HepG2 (cell line): ENCODE measurements around the gene SPATA7. TPM values are rescaled to one million over a fixed set of nuclear protein-coding genes. Genes with fewer than 3 reads are reported as not detected.

Source experiments
- ATAC-seq: fragments of 200-7000 bp; cut with Tn5 transposase; 3 replicates; pipeline ENCODE4 v1.9.1; 2020; ENCODE audit warnings: mild to moderate bottlenecking, moderate library complexity
- BruUV-seq: library from RNA; stranded (reverse); fragments of 400-500 nt; replicated peaks from 2 replicates; lab custom pipeline; 2021; lab: Mats Ljungman, UMichigan
- CTCF ChIA-PET: fragments of 300-600 bp; formaldehyde crosslinking; extraction: SDS; loops from one replicate; lab custom pipeline; 2021; ENCODE audit warnings: low total read pairs, inconsistent platforms, low intra/inter-chr PET ratio; lab: Yijun Ruan, JAX
- POLR2A ChIA-PET: fragments of 350-600 bp; sonication (Branson Sonifier 250); formaldehyde crosslinking; loops from one replicate; lab custom pipeline; 2020; ENCODE audit warnings: antibody characterized with exemption, inconsistent platforms; lab: Yijun Ruan, JAX
- DNase-seq: peaks from one replicate; pipeline ENCODE4 v3.0.0-alpha.2; 2015; ENCODE audit warnings: low spot score
- FAIRE-seq: peaks from 3 replicates; lab custom pipeline; 2011; peaks lifted over from hg19 to GRCh38; lab: Jason Lieb, UNC
- H2AFZ ChIP-seq: one replicate; pipeline ENCODE4 v1.6.1; 2011; ENCODE audit warnings: low read length, inconsistent platforms
- H3K27ac ChIP-seq: fragments of 300-600 bp; 3 replicates; pipeline ENCODE4 v1.8.0; 2011; ENCODE audit warnings: mixed run types, mild to moderate bottlenecking, mixed read lengths, low read length, inconsistent platforms; ENCODE audit not compliant: insufficient read depth; ENCODE audit errors: extremely low read length
- H3K27me3 ChIP-seq, 2 experiments: fragments of 200-600 bp in 1 of 2; 2 replicates in 1 of 2; 3 replicates in 1 of 2; pipeline versions ENCODE4 v1.6.0 to v1.8.0; 2011; ENCODE audit warnings: low read length in 2 of 2, mild to moderate bottlenecking in 2 of 2, moderate library complexity in 2 of 2, inconsistent platforms in 1 of 2; ENCODE audit not compliant: insufficient read depth in 2 of 2, control insufficient read depth in 1 of 2
- H3K36me3 ChIP-seq, 2 experiments: fragments of 200-600 bp in 1 of 2; replicated peaks in 1 of 2; 2 replicates in 1 of 2; 3 replicates in 1 of 2; pipeline versions ENCODE4 v1.5.1 to v1.8.0; 2011; ENCODE audit warnings: low read length in 2 of 2, inconsistent platforms in 1 of 2; ENCODE audit not compliant: insufficient read depth in 2 of 2, control insufficient read depth in 1 of 2
- H3K4me1 ChIP-seq: 2 replicates; pipeline ENCODE4 v1.5.1; 2012; ENCODE audit warnings: low read length, inconsistent platforms; ENCODE audit not compliant: insufficient read depth
- H3K4me2 ChIP-seq: 2 replicates; pipeline ENCODE4 v1.6.0; 2011; ENCODE audit warnings: low read depth, low read length, inconsistent platforms
- H3K4me3 ChIP-seq, 3 experiments: fragments of 200-600 bp in 1 of 3; sonication (generic), shearing (Covaris generic) in 1 of 3; replicated peaks in 1 of 3; 2 replicates each; pipeline ENCODE4 v1.5.1; 2011 to 2016; ENCODE audit warnings: low read length in 3 of 3, inconsistent platforms in 2 of 3, low read depth in 2 of 3, mild to moderate bottlenecking in 2 of 3, control low read depth in 1 of 3, mixed read lengths in 1 of 3; ENCODE audit not compliant: insufficient read depth in 1 of 3
- H3K79me2 ChIP-seq: one replicate; pipeline ENCODE4 v1.6.1; 2011; ENCODE audit warnings: low read length, inconsistent platforms; ENCODE audit not compliant: insufficient read depth
- H3K9ac ChIP-seq: 2 replicates; pipeline ENCODE4 v1.6.0; 2011; ENCODE audit warnings: mild to moderate bottlenecking, low read depth, low read length, inconsistent platforms; ENCODE audit not compliant: insufficient read depth
- H3K9me3 ChIP-seq: 2 replicates; pipeline ENCODE4 v1.5.1; 2012; ENCODE audit warnings: mild to moderate bottlenecking, low read length
- H4K20me1 ChIP-seq: 2 replicates; pipeline ENCODE4 v1.6.0; 2011; ENCODE audit warnings: inconsistent platforms, mild to moderate bottlenecking, low read length, moderate library complexity; ENCODE audit not compliant: insufficient read depth
- ATRX ChIP-seq: sonication (generic); formaldehyde crosslinking; IDR thresholded peaks from 2 replicates; pipeline ENCODE4 v1.4.0; 2020; ENCODE audit warnings: missing genetic modification reagents, borderline replicate concordance
- GRHL1 ChIP-seq: sonication (generic); formaldehyde crosslinking; conservative IDR thresholded peaks from 2 replicates; pipeline ENCODE4 v1.8.0; 2022; ENCODE audit warnings: missing genetic modification reagents
- HOXA9 ChIP-seq: sonication (generic); formaldehyde crosslinking; IDR thresholded peaks from 2 replicates; pipeline ENCODE4 v1.8.1; 2022; ENCODE audit warnings: missing genetic modification reagents, mild to moderate bottlenecking, moderate library complexity, borderline replicate concordance
- IRX3 ChIP-seq: sonication (generic); formaldehyde crosslinking; IDR thresholded peaks from 2 replicates; pipeline ENCODE4 v1.8.1; 2023; ENCODE audit warnings: mild to moderate bottlenecking, low read depth, missing genetic modification reagents, borderline replicate concordance
- STAG1 ChIP-seq: sonication (generic); formaldehyde crosslinking; IDR thresholded peaks from 2 replicates; pipeline ENCODE4 v1.4.0; 2020; ENCODE audit warnings: missing genetic modification reagents
- ZNF20 ChIP-seq: sonication (generic); formaldehyde crosslinking; IDR thresholded peaks from 2 replicates; pipeline ENCODE4 v1.4.0; 2020; ENCODE audit warnings: mild to moderate bottlenecking, moderate library complexity, missing genetic modification reagents
- WGBS: methylation state at CpG from one replicate; pipeline ENCODE4 v1.1.6; 2017; ENCODE audit warnings: low lambda C conversion rate; 5-methylcytosine and 5-hydroxymethylcytosine counted together
- in situ Hi-C: cut with HindIII; loops from 2 replicates; pipeline ENCODE4 v1.10.0; 2017; ENCODE audit warnings: low pct_unique_long_range_greater_than_20kb; ENCODE audit not compliant: extremely low pct_ligation_motif_present
- intact Hi-C: fragments of 100-400 bp; cut with micrococcal nuclease; formaldehyde crosslinking; loops from one replicate; pipeline ENCODE4 v1.10.0; 2022; ENCODE audit not compliant: unreplicated experiment
- polyA plus RNA-seq, 8 experiments: library from polyadenylated mRNA; depleted of rRNA in 3 of 8; stranded (reverse) in 7 of 8; unstranded in 1 of 8; fragments of >200 nt; fragmentation: Illumina TruSeq in 4 of 8; extraction: Trizol in 4 of 8; gene quantifications; 2 replicates each; pipeline versions ENCODE4 v1.2.1 to v1.2.3, GENCODE V29; 2011 to 2016; ENCODE audit warnings: low read depth in 4 of 8, missing spikeins in 1 of 8, mixed read lengths in 1 of 8; ENCODE audit not compliant: insufficient read depth in 1 of 8
- total RNA-seq, 5 experiments: library from RNA; depleted of rRNA; stranded (reverse); fragments of >200 nt; fragmentation: Illumina TruSeq; extraction: Trizol; gene quantifications; 2 replicates each; pipeline ENCODE4 v1.2.3, GENCODE V29; 2016; ENCODE audit warnings: low read depth in 1 of 5

SPATA7 gene
- total and polyA plus RNA-seq, 2 of the 13 experiments (the other 11 are each of a cell fraction or from before 2014, with no cell fraction given), result 3.6 to 5.5 TPM

- TF ChIP-seq GRHL1, result no peak
- no peak for TF ChIP-seq ZNF20 (CRISPR knock-in tag)
- TF ChIP-seq STAG1, result peak; percentile 14; the same call in 1 of the 2 replicates
Measured at GRCh38 chr14:88437658-88438057, 52.2 kb downstream of the SPATA7 start (continued).

- ChIA-PET POLR2A (no interaction called here), CTCF (no interaction called here)
- no peak for ATAC-seq
- H3K27me3 ChIP-seq, result no peaks in the 10 kb centered on the region
- no peaks in the 10 kb centered on the region for H3K79me2 ChIP-seq
- no TSS peak for BruUV-seq
- no peak overlapping the region for H3K9ac ChIP-seq
- in situ Hi-C loops, result no loop called here
- H4K20me1 ChIP-seq, result no peaks in the 10 kb centered on the region
- no peak overlapping the region for H2AFZ ChIP-seq
- 79% methylated on average over 2 of the region's 2 CpGs for WGBS
- no peak for DNase-seq
- FAIRE-seq, result no peak
- H3K4me2 ChIP-seq, result no peak overlapping the region
- no peaks in the 10 kb centered on the region for H3K9me3 ChIP-seq
- H3K36me3 ChIP-seq, result no peaks in the 10 kb centered on the region
- no peak overlapping the region for H3K4me3 ChIP-seq
- TF ChIP-seq HOXA9, result no peak
- no peak for TF ChIP-seq ATRX (CRISPR knock-in tag)
- no peak for TF ChIP-seq IRX3 (CRISPR knock-in tag)
- H3K4me1 ChIP-seq, result no peaks in the 10 kb centered on the region
- H3K27ac ChIP-seq, result no peak overlapping the region
- intact Hi-C loops, result loop anchor here (5.0 kb wide), 1 partner anchor 252 kb away; no protein-coding TSS in a partner anchor
Measured at GRCh38 chr14:88439088-88439487, 53.6 kb downstream of the SPATA7 start.
